Skin of body (tissue), 2 donors: ENCODE results near the gene PTTG2. TPM values are rescaled to one million over a fixed set of nuclear protein-coding genes. Genes with fewer than 3 reads are reported as not detected.
"Not testable (repeated sequence)": the region's sequence is repeated elsewhere in the genome, so short reads cannot be mapped to it uniquely, and the experiment has no call there.

Experiments used
- DNase-seq: peaks from one replicate; lab custom pipeline; 2025; lab: John Stamatoyannopoulos, UW
- total RNA-seq: library from RNA; depleted of rRNA; stranded (reverse); fragments of >200 nt; gene quantifications from one replicate; pipeline ENCODE4 v1.2.3, GENCODE V29; 2014

PTTG2 gene
- total RNA-seq, 1 donor from 2014 or later = not detected

- no peak for DNase-seq
These were observed 3.3 kb upstream of the PTTG2 start for GRCh38 chr4:37956941-37957340.

- DNase-seq = no peak
These were observed 1.3 kb upstream of the PTTG2 start for GRCh38 chr4:37958932-37959331.

GRCh38 chr4:37960679-37961450 is 667 bp downstream of the PTTG2 start:
- no peak for DNase-seq

GRCh38 chr4:37964734-37965457 is 4.7 kb downstream of the PTTG2 start:
- DNase-seq = no peak

- no peak for DNase-seq
These were observed 5.8 kb downstream of the PTTG2 start for GRCh38 chr4:37966044-37966443.

- DNase-seq = peak; percentile 19
These were observed 7.5 kb downstream of the PTTG2 start for GRCh38 chr4:37967736-37968135.

- DNase-seq = no peak
These were observed 8.5 kb downstream of the PTTG2 start for GRCh38 chr4:37968747-37969146.

GRCh38 chr4:37970702-37971101 is 10.5 kb downstream of the PTTG2 start:
- no peak for DNase-seq

GRCh38 chr4:37971202-37971601 is 11.0 kb downstream of the PTTG2 start:
- no peak for DNase-seq

- no peak for DNase-seq
These were observed 13.2 kb downstream of the PTTG2 start for GRCh38 chr4:37973441-37973840.

- DNase-seq = not testable (repeated sequence)
These were observed 15.2 kb downstream of the PTTG2 start for GRCh38 chr4:37975321-37975822.

- DNase-seq = no peak
These were observed 16.3 kb downstream of the PTTG2 start for GRCh38 chr4:37976507-37976906.

GRCh38 chr4:37976991-37977470 is 16.8 kb downstream of the PTTG2 start:
- DNase-seq = peak; percentile 44

GRCh38 chr4:37977471-37978247 is 17.5 kb downstream of the PTTG2 start:
- DNase-seq = peak; percentile 31

GRCh38 chr4:37978248-37978924 is 18.2 kb downstream of the PTTG2 start:
- DNase-seq = no peak

- no peak for DNase-seq
These were observed 20.0 kb downstream of the PTTG2 start for GRCh38 chr4:37980246-37980645.

- no peak for DNase-seq
These were observed 21.2 kb downstream of the PTTG2 start for GRCh38 chr4:37981425-37981824.

GRCh38 chr4:37981844-37982720 is 21.9 kb downstream of the PTTG2 start:
- DNase-seq = no peak

- DNase-seq = no peak
These were observed 22.5 kb downstream of the PTTG2 start for GRCh38 chr4:37982736-37983135.

- no peak for DNase-seq
These were observed 23.8 kb downstream of the PTTG2 start for GRCh38 chr4:37983951-37984350.
